PFSK-1 (cell line): ENCODE results near the gene LRRFIP2.

Source experiments
- FOXP2 ChIP-seq: optimal IDR thresholded peaks from 2 replicates; pipeline ENCODE3; 2011; ENCODE audit warnings: borderline replicate concordance, control low read depth, inconsistent platforms; ENCODE audit not compliant: insufficient read depth; ENCODE audit errors: extremely low read length, extremely low read depth
- POLR2AphosphoS5 ChIP-seq: IDR thresholded peaks from 2 replicates; pipeline ENCODE4 v1.6.1; 2012; ENCODE audit warnings: low read depth, mild to moderate bottlenecking, control low read depth, low read length, moderate library complexity
- SIN3A ChIP-seq: IDR thresholded peaks from 2 replicates; pipeline ENCODE4 v1.6.1; 2012; ENCODE audit warnings: mild to moderate bottlenecking, low read length, moderate library complexity, borderline replicate concordance; ENCODE audit not compliant: insufficient read depth
- TAF1 ChIP-seq: IDR thresholded peaks from 2 replicates; pipeline ENCODE4 v1.6.1; 2012; ENCODE audit warnings: low read length, control low read depth, borderline replicate concordance; ENCODE audit not compliant: insufficient read depth
- TF ChIP-seq, protein P1 (sequence below), 2 experiments: IDR thresholded peaks; 2 replicates each; pipeline versions ENCODE4 v1.6.1 to v1.8.0; 2011 to 2012; ENCODE audit warnings: low read depth in 2 of 2, low read length in 2 of 2, control low read depth in 1 of 2, inconsistent platforms in 1 of 2, mild to moderate bottlenecking in 1 of 2, moderate library complexity in 1 of 2; ENCODE audit not compliant: insufficient read depth in 1 of 2

LRRFIP2 gene

DNA sequence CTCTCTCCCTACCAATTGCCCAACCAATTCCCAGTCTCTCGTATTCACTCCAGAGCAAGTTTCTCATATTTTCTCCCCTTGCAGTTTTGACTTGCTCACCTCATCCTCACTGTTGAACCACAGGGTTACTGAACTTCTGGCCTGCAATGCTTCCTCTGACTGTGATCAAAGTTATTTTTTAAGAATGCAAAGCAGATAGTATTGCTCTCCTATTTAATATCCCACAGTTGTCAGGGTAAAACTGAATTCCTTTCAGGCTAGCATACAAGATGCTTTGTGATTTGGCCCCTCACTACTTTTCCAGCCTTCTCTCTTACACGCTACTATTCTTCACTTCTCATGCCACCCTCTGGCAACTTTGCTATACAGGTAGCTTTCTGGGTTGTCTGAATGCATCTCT is 80.9 kb downstream of the LRRFIP2 start:
- no peak for TF ChIP-seq TAF1
- TF ChIP-seq, protein P1, sequence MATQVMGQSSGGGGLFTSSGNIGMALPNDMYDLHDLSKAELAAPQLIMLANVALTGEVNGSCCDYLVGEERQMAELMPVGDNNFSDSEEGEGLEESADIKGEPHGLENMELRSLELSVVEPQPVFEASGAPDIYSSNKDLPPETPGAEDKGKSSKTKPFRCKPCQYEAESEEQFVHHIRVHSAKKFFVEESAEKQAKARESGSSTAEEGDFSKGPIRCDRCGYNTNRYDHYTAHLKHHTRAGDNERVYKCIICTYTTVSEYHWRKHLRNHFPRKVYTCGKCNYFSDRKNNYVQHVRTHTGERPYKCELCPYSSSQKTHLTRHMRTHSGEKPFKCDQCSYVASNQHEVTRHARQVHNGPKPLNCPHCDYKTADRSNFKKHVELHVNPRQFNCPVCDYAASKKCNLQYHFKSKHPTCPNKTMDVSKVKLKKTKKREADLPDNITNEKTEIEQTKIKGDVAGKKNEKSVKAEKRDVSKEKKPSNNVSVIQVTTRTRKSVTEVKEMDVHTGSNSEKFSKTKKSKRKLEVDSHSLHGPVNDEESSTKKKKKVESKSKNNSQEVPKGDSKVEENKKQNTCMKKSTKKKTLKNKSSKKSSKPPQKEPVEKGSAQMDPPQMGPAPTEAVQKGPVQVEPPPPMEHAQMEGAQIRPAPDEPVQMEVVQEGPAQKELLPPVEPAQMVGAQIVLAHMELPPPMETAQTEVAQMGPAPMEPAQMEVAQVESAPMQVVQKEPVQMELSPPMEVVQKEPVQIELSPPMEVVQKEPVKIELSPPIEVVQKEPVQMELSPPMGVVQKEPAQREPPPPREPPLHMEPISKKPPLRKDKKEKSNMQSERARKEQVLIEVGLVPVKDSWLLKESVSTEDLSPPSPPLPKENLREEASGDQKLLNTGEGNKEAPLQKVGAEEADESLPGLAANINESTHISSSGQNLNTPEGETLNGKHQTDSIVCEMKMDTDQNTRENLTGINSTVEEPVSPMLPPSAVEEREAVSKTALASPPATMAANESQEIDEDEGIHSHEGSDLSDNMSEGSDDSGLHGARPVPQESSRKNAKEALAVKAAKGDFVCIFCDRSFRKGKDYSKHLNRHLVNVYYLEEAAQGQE (IDR thresholded peaks at IDR 0.05; ENCODE audit: insufficient read depth in 1 of 2, low read depth in 2 of 2, low read length in 2 of 2), result no peak
- no peak for TF ChIP-seq POLR2AphosphoS5
- TF ChIP-seq FOXP2, result no peak
- no peak for TF ChIP-seq SIN3A

DNA sequence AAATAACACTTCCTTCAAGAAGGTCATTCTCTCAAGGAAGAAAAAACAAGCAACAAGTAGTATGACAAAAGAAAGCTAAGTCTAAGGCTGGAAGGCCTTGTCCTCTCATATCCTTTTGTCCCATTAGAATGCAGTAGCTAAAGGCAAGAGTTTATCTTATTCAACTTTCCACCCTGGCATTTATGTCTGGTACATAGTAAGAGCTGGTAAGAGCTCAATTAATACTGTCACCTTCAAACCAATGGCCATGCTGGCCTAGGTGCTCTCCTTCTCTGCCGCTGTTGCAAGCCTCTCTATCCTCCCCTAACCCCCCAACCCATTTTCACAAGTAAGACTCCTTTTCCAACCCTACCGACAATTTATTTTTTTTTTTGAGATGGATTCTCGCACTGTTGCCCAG is 81.9 kb downstream of the LRRFIP2 start:
- TF ChIP-seq SIN3A, result no peak
- no peak for TF ChIP-seq FOXP2
- TF ChIP-seq, protein P1 (IDR thresholded peaks at IDR 0.05; ENCODE audit: insufficient read depth in 1 of 2, low read depth in 2 of 2, low read length in 2 of 2), result no peak
- no peak for TF ChIP-seq POLR2AphosphoS5
- TF ChIP-seq TAF1, result no peak

DNA sequence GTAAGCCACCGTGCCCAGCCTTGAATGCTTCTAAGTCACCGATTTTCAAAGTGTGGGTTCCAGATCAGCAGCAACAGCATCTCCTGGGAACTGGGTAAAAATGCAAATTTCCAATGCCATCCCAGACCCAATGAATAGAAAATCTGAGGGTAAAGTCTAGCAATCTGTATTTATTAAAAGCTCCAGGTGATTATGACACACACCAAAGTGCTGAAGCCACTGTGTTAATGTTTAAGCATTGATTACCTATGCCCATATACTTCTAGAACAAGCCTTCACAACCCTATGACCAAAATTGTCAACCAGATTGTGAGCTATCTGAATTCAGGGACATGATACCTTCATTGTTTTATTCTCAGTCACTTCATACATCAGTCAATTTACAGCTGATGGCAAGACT is 86.5 kb downstream of the LRRFIP2 start:
- TF ChIP-seq POLR2AphosphoS5, result no peak
- no peak for TF ChIP-seq SIN3A
- TF ChIP-seq, protein P1 (IDR thresholded peaks at IDR 0.05; ENCODE audit: insufficient read depth in 1 of 2, low read depth in 2 of 2, low read length in 2 of 2), result no peak
- no peak for TF ChIP-seq FOXP2
- no peak for TF ChIP-seq TAF1

DNA sequence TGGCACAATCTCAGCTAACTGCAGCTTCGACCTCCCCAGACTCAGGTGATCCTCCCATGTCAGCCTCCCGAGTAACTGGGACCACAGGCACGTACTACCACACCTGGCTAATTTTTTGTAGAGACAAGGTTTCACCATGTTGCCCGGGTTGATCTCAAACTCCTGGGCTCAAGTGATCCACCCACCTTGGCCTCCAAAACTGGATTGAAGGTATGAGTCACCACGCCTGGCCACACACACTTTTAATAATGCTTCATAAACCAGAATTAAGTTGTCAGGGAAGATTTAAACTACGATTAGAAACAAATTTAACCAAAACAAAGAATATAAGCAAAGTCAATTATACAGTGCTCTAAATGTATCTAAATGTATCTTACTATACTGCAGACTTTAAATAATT is 87.5 kb downstream of the LRRFIP2 start:
- no peak for TF ChIP-seq TAF1
- TF ChIP-seq, protein P1 (IDR thresholded peaks at IDR 0.05; ENCODE audit: insufficient read depth in 1 of 2, low read depth in 2 of 2, low read length in 2 of 2), result no peak
- no peak for TF ChIP-seq POLR2AphosphoS5
- TF ChIP-seq FOXP2, result no peak
- TF ChIP-seq SIN3A, result no peak

DNA sequence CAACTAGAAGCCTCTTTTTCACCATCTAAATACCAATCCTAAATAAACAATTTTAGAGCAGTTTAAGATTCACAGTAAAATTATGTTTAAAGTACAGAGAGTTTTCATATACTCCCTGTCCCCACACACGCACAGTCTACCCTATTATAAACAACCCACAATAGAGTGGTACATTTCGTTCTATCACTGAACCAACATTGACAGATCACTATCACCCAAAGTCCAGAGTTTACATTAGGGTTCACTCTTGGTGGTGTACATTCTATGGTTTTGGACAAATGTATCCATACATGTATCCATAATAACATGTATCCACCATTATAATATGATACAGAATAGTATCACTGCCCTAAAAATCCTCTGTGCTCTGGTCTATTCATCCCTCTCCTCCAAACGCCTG is 92.1 kb downstream of the LRRFIP2 start:
- TF ChIP-seq FOXP2, result no peak
- TF ChIP-seq TAF1, result no peak
- no peak for TF ChIP-seq SIN3A
- TF ChIP-seq, protein P1 (IDR thresholded peaks at IDR 0.05; ENCODE audit: insufficient read depth in 1 of 2, low read depth in 2 of 2, low read length in 2 of 2), result no peak
- no peak for TF ChIP-seq POLR2AphosphoS5
